OCI-LY1 (cell line): ENCODE data around the gene BCKDK.

Experiments
- H2AFZ ChIP-seq: fragments of 200-600 bp; sonication (generic), shearing (Covaris generic); 2 replicates; pipeline ENCODE4 v1.6.0; 2014; ENCODE audit warnings: antibody characterized with exemption, mild to moderate bottlenecking, low read length
- H3F3A ChIP-seq: fragments of 200-600 bp; sonication (generic), shearing (Covaris generic); 2 replicates; pipeline ENCODE4 v1.6.0; 2014; ENCODE audit warnings: mild to moderate bottlenecking, antibody characterized with exemption, low read length, moderate library complexity; ENCODE audit not compliant: insufficient read depth
- H3K27ac ChIP-seq: fragments of 200-600 bp; sonication (generic); 2 replicates; pipeline ENCODE4 v1.5.1; 2014; ENCODE audit warnings: low read length, mixed run types, mild to moderate bottlenecking, low read depth; ENCODE audit not compliant: poor library complexity, severe bottlenecking
- H3K27me3 ChIP-seq: fragments of 200-600 bp; sonication (generic); 2 replicates; pipeline ENCODE4 v1.6.0; 2014; ENCODE audit warnings: antibody characterized with exemption, mild to moderate bottlenecking, low read length, moderate library complexity; ENCODE audit not compliant: insufficient read depth
- H3K36me3 ChIP-seq: fragments of 200-600 bp; sonication (generic); 2 replicates; pipeline ENCODE4 v1.6.1; 2014; ENCODE audit warnings: mild to moderate bottlenecking, antibody characterized with exemption, low read length, moderate library complexity, mixed read lengths; ENCODE audit not compliant: insufficient read depth
- H3K4me1 ChIP-seq: fragments of 200-600 bp; sonication (generic); 2 replicates; pipeline ENCODE4 v1.5.1; 2014; ENCODE audit warnings: mild to moderate bottlenecking, low read length, moderate library complexity; ENCODE audit not compliant: insufficient read depth, severe bottlenecking
- H3K4me2 ChIP-seq: fragments of 200-600 bp; sonication (generic), shearing (Covaris generic); 2 replicates; pipeline ENCODE4 v1.6.1; 2014; ENCODE audit warnings: low read length
- H3K4me3 ChIP-seq: fragments of 200-600 bp; sonication (generic); 2 replicates; pipeline ENCODE4 v1.5.1; 2014; ENCODE audit warnings: low read length, low read depth, mild to moderate bottlenecking, mixed read lengths; ENCODE audit not compliant: poor library complexity, severe bottlenecking
- H3K79me2 ChIP-seq: fragments of 200-600 bp; shearing (Covaris generic); 2 replicates; pipeline ENCODE4 v1.6.1; 2016; ENCODE audit warnings: mixed run types, low read length, mixed read lengths; ENCODE audit not compliant: insufficient read depth
- H3K9ac ChIP-seq: fragments of 200-600 bp; sonication (generic), shearing (Covaris generic); 2 replicates; pipeline ENCODE4 v1.6.1; 2014; ENCODE audit warnings: mild to moderate bottlenecking, low read length, mixed read lengths
- H3K9me2 ChIP-seq: fragments of 200-600 bp; sonication (generic), shearing (Covaris generic); 2 replicates; pipeline ENCODE4 v1.6.1; 2014; ENCODE audit warnings: low read depth, mild to moderate bottlenecking, low read length, mixed read lengths
- H3K9me3 ChIP-seq: fragments of 200-600 bp; shearing (Covaris generic); 2 replicates; pipeline ENCODE4 v1.6.1; 2014; ENCODE audit warnings: low read length, mixed read lengths
- H4K20me1 ChIP-seq: fragments of 200-600 bp; sonication (generic), shearing (Covaris generic); 2 replicates; pipeline ENCODE4 v1.6.0; 2016; ENCODE audit warnings: mild to moderate bottlenecking, low read length; ENCODE audit not compliant: insufficient read depth
- EZH2 ChIP-seq: fragments of 200-600 bp; sonication (generic), shearing (Covaris generic); IDR thresholded peaks from 2 replicates; pipeline ENCODE4 v1.8.0; 2017; ENCODE audit warnings: borderline replicate concordance, mixed run types, mild to moderate bottlenecking, antibody characterized with exemption, low read length, moderate library complexity, mixed read lengths
- TF ChIP-seq, protein P1 (sequence below): fragments of 200-600 bp; sonication (generic), shearing (Covaris generic); IDR thresholded peaks from 2 replicates; pipeline ENCODE4 v1.5.1; 2017; ENCODE audit warnings: mild to moderate bottlenecking, antibody characterized with exemption, low read length, moderate library complexity, mixed read lengths

Gene BCKDK

DNA sequence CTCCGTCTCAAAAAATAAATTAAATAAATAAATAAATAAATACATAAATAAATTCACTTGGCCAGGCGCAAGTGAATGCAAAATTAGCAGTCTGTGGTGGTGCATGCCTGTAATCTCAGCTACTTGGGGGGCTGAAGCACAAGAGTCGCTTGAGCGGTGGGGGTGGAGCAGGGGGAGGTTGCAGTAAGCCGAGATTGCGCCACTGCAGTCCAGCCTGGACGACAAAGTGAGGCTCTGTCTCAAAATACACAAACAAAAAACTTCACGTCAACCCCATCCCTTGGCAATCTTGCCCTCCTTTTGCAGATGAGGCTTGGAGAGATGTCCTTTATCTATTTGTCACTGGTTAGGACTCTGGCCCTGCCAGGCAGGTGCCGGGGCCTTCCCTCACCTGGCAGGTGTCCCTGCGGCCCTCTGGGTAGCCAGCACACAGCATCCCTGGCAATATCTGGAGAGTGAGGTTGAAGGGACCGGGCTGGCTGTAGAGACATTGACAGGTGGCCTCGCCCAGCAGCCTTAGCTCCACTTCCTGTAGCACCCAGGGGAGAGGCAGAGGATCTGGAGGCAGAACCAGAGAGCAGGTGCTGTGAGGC, 37.3 kb downstream of the BCKDK start:
- no peak overlapping the region for H3K9ac ChIP-seq

DNA sequence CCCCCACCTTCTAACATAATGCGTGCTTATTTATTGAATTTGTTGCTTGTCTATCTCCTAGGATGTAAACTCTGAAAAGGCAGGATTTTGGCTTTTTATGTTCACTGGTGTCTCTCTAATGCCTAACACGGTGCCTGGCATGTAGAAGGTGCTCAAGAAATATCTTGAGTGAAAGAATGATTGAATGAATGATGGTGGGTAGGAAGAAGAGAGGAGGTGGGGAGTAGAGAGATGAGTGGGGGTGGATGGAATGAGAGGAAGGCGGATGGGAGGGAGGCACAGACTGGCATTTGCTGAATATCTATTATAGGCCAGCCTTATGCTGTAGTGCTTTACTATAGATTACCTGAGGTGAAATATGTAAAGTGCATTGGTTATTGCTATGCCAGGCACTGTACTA, 39.4 kb downstream of the BCKDK start:
- Histone ChIP-seq H3F3A (no peaks in the 10 kb centered on the region), H3K79me2 (no peaks in the 10 kb centered on the region), H3K4me1 (peaks cover 3% of the 10 kb centered on the region), H3K36me3 (no peaks in the 10 kb centered on the region), H2AFZ (no peak overlapping the region), H3K9me3 (no peaks in the 10 kb centered on the region), H4K20me1 (no peaks in the 10 kb centered on the region), H3K4me3 (no peak overlapping the region), H3K9ac (no peak overlapping the region), H3K9me2 (no peaks in the 10 kb centered on the region), H3K27me3 (peaks cover 6% of the 10 kb centered on the region; the same call in 1 of the 2 replicates), H3K4me2 (no peak overlapping the region), H3K27ac (no peak overlapping the region)
- TF ChIP-seq, protein P1, sequence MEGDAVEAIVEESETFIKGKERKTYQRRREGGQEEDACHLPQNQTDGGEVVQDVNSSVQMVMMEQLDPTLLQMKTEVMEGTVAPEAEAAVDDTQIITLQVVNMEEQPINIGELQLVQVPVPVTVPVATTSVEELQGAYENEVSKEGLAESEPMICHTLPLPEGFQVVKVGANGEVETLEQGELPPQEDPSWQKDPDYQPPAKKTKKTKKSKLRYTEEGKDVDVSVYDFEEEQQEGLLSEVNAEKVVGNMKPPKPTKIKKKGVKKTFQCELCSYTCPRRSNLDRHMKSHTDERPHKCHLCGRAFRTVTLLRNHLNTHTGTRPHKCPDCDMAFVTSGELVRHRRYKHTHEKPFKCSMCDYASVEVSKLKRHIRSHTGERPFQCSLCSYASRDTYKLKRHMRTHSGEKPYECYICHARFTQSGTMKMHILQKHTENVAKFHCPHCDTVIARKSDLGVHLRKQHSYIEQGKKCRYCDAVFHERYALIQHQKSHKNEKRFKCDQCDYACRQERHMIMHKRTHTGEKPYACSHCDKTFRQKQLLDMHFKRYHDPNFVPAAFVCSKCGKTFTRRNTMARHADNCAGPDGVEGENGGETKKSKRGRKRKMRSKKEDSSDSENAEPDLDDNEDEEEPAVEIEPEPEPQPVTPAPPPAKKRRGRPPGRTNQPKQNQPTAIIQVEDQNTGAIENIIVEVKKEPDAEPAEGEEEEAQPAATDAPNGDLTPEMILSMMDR: no peak

More for the DNA sequence above, 37.3 kb downstream of the BCKDK start:
- Histone ChIP-seq H3F3A (no peaks in the 10 kb centered on the region), H3K4me3 (no peak overlapping the region), H3K27me3 (peaks cover 6% of the 10 kb centered on the region; the same call in 1 of the 2 replicates), H3K4me2 (no peak overlapping the region), H2AFZ (no peak overlapping the region), H3K9me3 (no peaks in the 10 kb centered on the region), H3K79me2 (no peaks in the 10 kb centered on the region), H3K27ac (no peak overlapping the region), H3K36me3 (no peaks in the 10 kb centered on the region), H3K4me1 (peaks cover 10% of the 10 kb centered on the region), H4K20me1 (no peaks in the 10 kb centered on the region), H3K9me2 (no peaks in the 10 kb centered on the region)
- no peak for TF ChIP-seq EZH2
- TF ChIP-seq, protein P1: no peak

DNA sequence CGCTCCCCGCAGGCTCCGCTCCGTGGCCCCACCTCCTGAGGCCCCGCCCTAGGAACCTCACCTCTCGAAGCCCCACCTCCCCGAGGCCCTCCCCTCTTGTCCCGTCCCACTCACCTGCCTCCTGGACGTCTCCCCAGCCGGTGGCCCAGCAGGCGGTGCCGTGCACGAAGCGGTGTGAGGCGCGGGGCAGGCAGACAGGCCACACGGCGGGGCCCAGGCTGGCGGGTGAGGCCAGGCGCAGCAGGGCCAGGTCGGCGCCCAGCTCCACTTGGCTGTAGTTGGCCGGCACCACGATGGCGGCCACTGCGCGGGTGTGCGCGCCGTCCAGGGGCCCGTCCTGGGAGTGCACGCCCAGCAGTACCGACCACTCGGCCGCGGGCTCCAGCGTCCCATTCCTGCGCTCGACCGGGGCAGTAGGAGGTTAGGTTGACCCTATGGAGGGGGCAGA, 40.1 kb downstream of the BCKDK start:
- TF ChIP-seq EZH2: no peak
- TF ChIP-seq, protein P1: no peak
- Histone ChIP-seq H3K9me2 (no peaks in the 10 kb centered on the region), H3K4me3 (no peak overlapping the region), H3K9ac (no peak overlapping the region), H3K4me1 (no peaks in the 10 kb centered on the region), H2AFZ (no peak overlapping the region), H3F3A (no peaks in the 10 kb centered on the region), H3K36me3 (no peaks in the 10 kb centered on the region), H3K27me3 (peaks cover 6% of the 10 kb centered on the region; the same call in 1 of the 2 replicates), H4K20me1 (no peaks in the 10 kb centered on the region), H3K9me3 (no peaks in the 10 kb centered on the region), H3K4me2 (no peak overlapping the region), H3K79me2 (no peaks in the 10 kb centered on the region), H3K27ac (no peak overlapping the region)
